ENCODE data around the gene FAM118A. TPM values are rescaled to one million over a fixed set of nuclear protein-coding genes. Genes with fewer than 3 reads are reported as not detected.

FAM118A gene
- total RNA-seq, 6 experiments from 2014 or later, result 5.6 to 43.0 (median 17.3) TPM

DNA sequence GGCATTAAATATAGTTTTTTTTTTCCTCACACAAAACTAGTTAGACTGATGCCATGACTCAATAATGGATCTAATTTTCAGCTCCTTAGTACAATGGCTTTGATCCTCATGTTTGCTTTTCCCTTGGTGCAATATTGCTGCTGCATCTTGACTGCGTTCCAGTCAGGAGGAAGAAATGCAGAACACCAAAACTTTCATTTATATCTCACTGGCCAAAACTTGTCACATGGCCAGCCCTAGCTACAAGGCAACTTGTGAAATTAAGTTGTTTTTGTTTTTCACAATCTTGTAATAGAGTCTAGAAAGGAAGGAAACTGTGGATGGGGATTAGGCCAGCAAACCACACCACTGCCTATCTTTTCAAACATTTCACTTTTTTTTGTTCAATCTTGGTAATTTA lies 67.0 kb downstream of the FAM118A start:
- TF ChIP-seq POLR2A (IDR thresholded peaks at IDR 0.05), result no peak
- TF ChIP-seq, protein P1, sequence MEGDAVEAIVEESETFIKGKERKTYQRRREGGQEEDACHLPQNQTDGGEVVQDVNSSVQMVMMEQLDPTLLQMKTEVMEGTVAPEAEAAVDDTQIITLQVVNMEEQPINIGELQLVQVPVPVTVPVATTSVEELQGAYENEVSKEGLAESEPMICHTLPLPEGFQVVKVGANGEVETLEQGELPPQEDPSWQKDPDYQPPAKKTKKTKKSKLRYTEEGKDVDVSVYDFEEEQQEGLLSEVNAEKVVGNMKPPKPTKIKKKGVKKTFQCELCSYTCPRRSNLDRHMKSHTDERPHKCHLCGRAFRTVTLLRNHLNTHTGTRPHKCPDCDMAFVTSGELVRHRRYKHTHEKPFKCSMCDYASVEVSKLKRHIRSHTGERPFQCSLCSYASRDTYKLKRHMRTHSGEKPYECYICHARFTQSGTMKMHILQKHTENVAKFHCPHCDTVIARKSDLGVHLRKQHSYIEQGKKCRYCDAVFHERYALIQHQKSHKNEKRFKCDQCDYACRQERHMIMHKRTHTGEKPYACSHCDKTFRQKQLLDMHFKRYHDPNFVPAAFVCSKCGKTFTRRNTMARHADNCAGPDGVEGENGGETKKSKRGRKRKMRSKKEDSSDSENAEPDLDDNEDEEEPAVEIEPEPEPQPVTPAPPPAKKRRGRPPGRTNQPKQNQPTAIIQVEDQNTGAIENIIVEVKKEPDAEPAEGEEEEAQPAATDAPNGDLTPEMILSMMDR (IDR thresholded peaks at IDR 0.05), result no peak
- DNase-seq, result no peak
- peak in 1 of 4 donors; percentile 37 for ATAC-seq

DNA sequence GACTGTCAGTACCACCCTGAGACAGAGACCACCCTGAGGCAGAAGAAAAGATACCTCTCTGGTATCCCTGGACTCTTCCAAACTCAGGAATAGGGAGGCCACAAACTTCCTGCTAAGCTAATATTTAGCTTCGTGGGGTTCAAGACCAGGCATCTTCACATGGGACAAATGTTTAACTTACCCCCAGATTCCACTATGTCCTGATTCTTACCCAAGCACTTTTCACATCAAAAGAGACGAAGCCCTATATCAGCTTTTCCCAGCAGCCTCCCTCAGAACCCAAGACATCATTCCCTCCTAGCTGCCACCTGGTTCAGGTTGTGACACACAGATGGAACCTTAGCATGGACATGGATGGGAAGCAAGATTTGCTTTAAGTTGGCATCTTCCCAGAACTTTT lies 71.6 kb downstream of the FAM118A start:
- 100% methylated on average over 2 of the region's 2 CpGs for WGBS (ENCODE audit: insufficient coverage, low coverage, low lambda C conversion rate, missing lambda C conversion rate)
- H3K4me1 ChIP-seq, result no peaks in the 10 kb centered on the region
- no peak overlapping the region for H3K27ac ChIP-seq
- DNase-seq (no peak), ATAC-seq (no peak)
- intact Hi-C loops (cut with DNase I), result no loop called here
- H3K9me3 ChIP-seq, result no peaks in the 10 kb centered on the region
- TF ChIP-seq, protein P1 (IDR thresholded peaks at IDR 0.05), result no peak
- TF ChIP-seq POLR2A (IDR thresholded peaks at IDR 0.05), result no peak
- H3K4me3 ChIP-seq, result no peak overlapping the region
- no peaks in the 10 kb centered on the region for H3K27me3 ChIP-seq
- no peaks in the 10 kb centered on the region for H3K36me3 ChIP-seq

More for the DNA sequence above, 67.0 kb downstream of the FAM118A start:
- Histone ChIP-seq H3K27me3 (no peaks in the 10 kb centered on the region), H3K27ac (no peak overlapping the region), H3K4me3 (no peak overlapping the region), H3K9me3 (no peaks in the 10 kb centered on the region), H3K36me3 (no peaks in the 10 kb centered on the region), H3K4me1 (no peaks in the 10 kb centered on the region)
- 53% methylated on average over 1 of the region's 1 CpG for WGBS (ENCODE audit: insufficient coverage, low coverage, low lambda C conversion rate, missing lambda C conversion rate)
- intact Hi-C loops (cut with DNase I), result no loop called here

DNA sequence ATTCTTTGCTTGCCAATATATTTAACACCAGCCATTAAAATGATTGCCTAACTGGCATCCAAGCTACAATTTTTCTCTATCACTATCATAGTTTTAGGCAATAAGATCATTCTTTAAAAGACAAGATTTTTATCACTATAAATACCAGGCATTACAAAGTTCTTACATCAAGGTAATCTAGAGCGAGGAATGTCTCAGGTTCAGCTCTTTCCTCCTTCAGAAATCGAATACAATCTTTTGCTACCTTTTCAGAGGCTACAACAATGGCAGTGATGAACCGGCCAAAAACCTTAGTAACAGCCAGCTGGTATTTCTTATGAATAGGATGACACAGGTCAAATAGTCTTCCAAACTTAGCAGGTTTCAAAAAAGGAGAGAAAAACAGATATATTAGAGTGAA lies 79.8 kb downstream of the FAM118A start:
- DNase-seq (no peak), ATAC-seq (no peak)
- H3K27ac ChIP-seq, result no peak overlapping the region
- H3K9me3 ChIP-seq, result no peaks in the 10 kb centered on the region
- no peaks in the 10 kb centered on the region for H3K36me3 ChIP-seq
- 82% methylated on average over 3 of the region's 3 CpGs for WGBS (ENCODE audit: insufficient coverage, low coverage, low lambda C conversion rate, missing lambda C conversion rate)
- intact Hi-C loops (cut with DNase I), result no loop called here
- no peak overlapping the region for H3K4me3 ChIP-seq
- no peaks in the 10 kb centered on the region for H3K27me3 ChIP-seq
- no peaks in the 10 kb centered on the region for H3K4me1 ChIP-seq
- TF ChIP-seq, protein P1 (IDR thresholded peaks at IDR 0.05), result no peak
- TF ChIP-seq POLR2A (IDR thresholded peaks at IDR 0.05), result no peak

Other genes with a start within 250 kb of the FAM118A start
- gene NUP50, start 146.0 kb upstream of the FAM118A start, total RNA-seq, result 10 to 100 TPM; 26.4 to 57.2 (median 31.4) TPM
- 10 to 100 TPM; 24.5 to 57.9 (median 40.8) TPM for gene KIAA0930, start 69.0 kb upstream of the FAM118A start, total RNA-seq
- not detected for gene UPK3A, start 25.0 kb upstream of the FAM118A start, total RNA-seq
- not detected for gene SMC1B, start 103.7 kb downstream of the FAM118A start, total RNA-seq
- gene RIBC2, start 103.8 kb downstream of the FAM118A start, total RNA-seq, result under 1 TPM in 2 of 6 experiments, not detected in 4; 0.18 to 0.87 TPM
- 1 to 10 TPM; 1.6 to 6.6 (median 3.4) TPM for gene FBLN1, start 192.9 kb downstream of the FAM118A start, total RNA-seq

Measured in right lobe of liver (tissue), 6 donors.